A549 (cell line): Measurements from ENCODE around the gene EXOSC7. TPM values are rescaled to one million over a fixed set of nuclear protein-coding genes. Genes with fewer than 3 reads are reported as not detected.

ENCODE experiments used
- ATAC-seq, 2 experiments: fragments of 200-7000 bp in 1 of 2; fragments of >200 bp in 1 of 2; cut with Nextera tagmentation in 1 of 2; cut with Tn5 transposase in 1 of 2; 3 replicates each; pipeline versions ENCODE4 v1.8.0 to v1.9.1; 2018 to 2020; ENCODE audit warnings: mild to moderate bottlenecking in 1 of 2, moderate library complexity in 1 of 2
- CTCF ChIA-PET: fragments of 300-600 bp; sonication (Branson Sonifier 250); formaldehyde crosslinking; extraction: SDS; loops from one replicate; lab custom pipeline; 2021; ENCODE audit warnings: antibody characterized with exemption, inconsistent platforms; lab: Yijun Ruan, JAX
- POLR2A ChIA-PET: fragments of 350-600 bp; formaldehyde crosslinking; extraction: SDS; loops from one replicate; lab custom pipeline; 2021; ENCODE audit warnings: antibody characterized with exemption, inconsistent platforms; lab: Yijun Ruan, JAX
- DNase-seq, 2 experiments: peaks; one replicate each; pipeline versions ENCODE4 v3.0.0 to v3.0.0-alpha.2; 2011 to 2016; ENCODE audit warnings: low read depth in 1 of 2, low spot score in 1 of 2
- FAIRE-seq: peaks from 2 replicates; lab custom pipeline; 2011; peaks lifted over from hg19 to GRCh38; lab: Jason Lieb, UNC
- H3K27ac ChIP-seq, 2 experiments: fragments of >200 bp; sonication (Bioruptor Twin); formaldehyde crosslinking; 3 replicates each; pipeline ENCODE4 v1.5.1; 2016 to 2017
- H3K4me1 ChIP-seq: fragments of >200 bp; sonication (Bioruptor Twin); formaldehyde crosslinking; 3 replicates; pipeline ENCODE4 v1.6.1; 2016
- H3K4me2 ChIP-seq: fragments of >200 bp; sonication (Bioruptor Twin); formaldehyde crosslinking; 3 replicates; pipeline ENCODE4 v1.6.1; 2016
- H3K4me3 ChIP-seq: fragments of >200 bp; sonication (Bioruptor Twin); formaldehyde crosslinking; 3 replicates; pipeline ENCODE4 v1.5.1; 2016
- H3K9me3 ChIP-seq: fragments of >200 bp; sonication (Bioruptor Twin); formaldehyde crosslinking; 3 replicates; pipeline ENCODE4 v1.6.1; 2016
- BCL3 ChIP-seq: fragments of >200 bp; sonication (Bioruptor Twin); formaldehyde crosslinking; IDR thresholded peaks from 3 replicates; pipeline ENCODE4 v1.6.1; 2016
- BHLHE40 ChIP-seq: IDR thresholded peaks from 2 replicates; pipeline ENCODE4 v1.6.1; 2012; ENCODE audit warnings: low read depth, low read length, inconsistent platforms
- CBX2 ChIP-seq: fragments of 200-600 bp; sonication (generic); IDR thresholded peaks from 2 replicates; pipeline ENCODE4 v1.6.1; 2016; ENCODE audit warnings: low read depth, mild to moderate bottlenecking, borderline replicate concordance
- CHD4 ChIP-seq: fragments of 200-600 bp; sonication (generic); IDR thresholded peaks from 2 replicates; pipeline ENCODE4 v1.6.1; 2016; ENCODE audit warnings: antibody characterized with exemption, mild to moderate bottlenecking, borderline replicate concordance
- EHMT2 ChIP-seq: fragments of 200-600 bp; sonication (generic); IDR thresholded peaks from 2 replicates; pipeline ENCODE4 v1.6.1; 2016; ENCODE audit warnings: antibody characterized with exemption, low read depth, mild to moderate bottlenecking, moderate library complexity
- ESRRA ChIP-seq: fragments of 150-350 bp; IDR thresholded peaks from 2 replicates; pipeline ENCODE4 v1.6.1; 2014; ENCODE audit warnings: mild to moderate bottlenecking, low read length, borderline replicate concordance
- FOSB ChIP-seq: fragments of 250-450 bp; sonication (Bioruptor Pico); IDR thresholded peaks from 2 replicates; pipeline ENCODE4 v1.5.0; 2020; ENCODE audit warnings: mild to moderate bottlenecking, moderate library complexity
- FOSL2 ChIP-seq, 2 experiments: fragments of 450-650 bp in 1 of 2; fragments of >200 bp in 1 of 2; sonication (Bioruptor Twin) in 1 of 2; formaldehyde crosslinking; IDR thresholded peaks; 2 replicates each; pipeline versions ENCODE4 v1.5.0 to v1.6.1; 2016 to 2020; ENCODE audit warnings: mild to moderate bottlenecking in 1 of 2, moderate library complexity in 1 of 2
- FOXS1 ChIP-seq: fragments of 250-450 bp; sonication (Bioruptor Pico); IDR thresholded peaks from 2 replicates; pipeline ENCODE4 v1.5.0; 2020; ENCODE audit warnings: mild to moderate bottlenecking, moderate library complexity
- HES2 ChIP-seq: fragments of >200 bp; sonication (Bioruptor Twin); formaldehyde crosslinking; IDR thresholded peaks from 2 replicates; pipeline ENCODE4 v1.6.1; 2016
- MAX ChIP-seq: IDR thresholded peaks from 2 replicates; pipeline ENCODE4 v1.6.1; 2012
- POLR2AphosphoS2 ChIP-seq: conservative IDR thresholded peaks from 2 replicates; pipeline ENCODE4 v1.6.1; 2012; ENCODE audit warnings: low read length, improper control_type of control experiment, inconsistent platforms
- RAD21 ChIP-seq, 2 experiments: fragments of >200 bp in 1 of 2; sonication (Bioruptor Twin) in 1 of 2; formaldehyde crosslinking in 1 of 2; IDR thresholded peaks in 1 of 2; conservative IDR thresholded peaks in 1 of 2; 2 replicates in 1 of 2; 3 replicates in 1 of 2; pipeline ENCODE4 v1.6.1; 2012 to 2018; ENCODE audit warnings: inconsistent platforms in 1 of 2
- REST ChIP-seq: fragments of 200-600 bp; sonication (generic); IDR thresholded peaks from 2 replicates; pipeline ENCODE4 v1.6.1; 2016; ENCODE audit warnings: antibody characterized with exemption, mild to moderate bottlenecking, moderate library complexity
- RFX5 ChIP-seq: fragments of 450-650 bp; IDR thresholded peaks from 2 replicates; pipeline ENCODE4 v1.7.1; 2014; ENCODE audit warnings: antibody characterized with exemption, mild to moderate bottlenecking, moderate library complexity
- RNF2 ChIP-seq: fragments of 200-600 bp; sonication (generic); IDR thresholded peaks from 2 replicates; pipeline ENCODE4 v1.6.1; 2016; ENCODE audit warnings: low read depth, mild to moderate bottlenecking, antibody characterized with exemption, moderate library complexity, borderline replicate concordance
- TFCP2L1 ChIP-seq: fragments of 250-450 bp; sonication (Bioruptor Pico); IDR thresholded peaks from 2 replicates; pipeline ENCODE4 v1.5.0; 2021; ENCODE audit warnings: mild to moderate bottlenecking
- TP53 ChIP-seq: fragments of 250-450 bp; sonication (Bioruptor Pico); IDR thresholded peaks from 2 replicates; pipeline ENCODE4 v1.5.0; 2021; ENCODE audit warnings: mild to moderate bottlenecking, moderate library complexity
- USF2 ChIP-seq: fragments of 450-650 bp; IDR thresholded peaks from 2 replicates; pipeline ENCODE4 v1.6.1; 2014; ENCODE audit warnings: antibody characterized with exemption
- ZC3H11A ChIP-seq: fragments of 450-650 bp; IDR thresholded peaks from 2 replicates; pipeline ENCODE4 v1.6.1; 2014; ENCODE audit warnings: antibody characterized with exemption, mild to moderate bottlenecking
- ZNF302 ChIP-seq: fragments of 250-450 bp; sonication (Bioruptor Pico); IDR thresholded peaks from 2 replicates; pipeline ENCODE4 v1.9.0; 2021; ENCODE audit warnings: inconsistent platforms, mild to moderate bottlenecking, moderate library complexity
- ZSCAN20 ChIP-seq: fragments of 250-450 bp; sonication (Bioruptor Pico); IDR thresholded peaks from 2 replicates; pipeline ENCODE4 v1.8.0; 2022; ENCODE audit warnings: mild to moderate bottlenecking, moderate library complexity
- WGBS: methylation state at CpG from one replicate; pipeline ENCODE4 v1.1.6; 2017; ENCODE audit errors: missing lambda C conversion rate; 5-methylcytosine and 5-hydroxymethylcytosine counted together
- polyA plus RNA-seq, 4 experiments: library from polyadenylated mRNA; depleted of rRNA in 3 of 4; stranded (reverse); fragments of >200 nt; fragmentation: RNase III in 1 of 4; extraction: RNeasy Plus Mini Kit Qiagen cat#74134 plus additional on column Dnase treatment in 1 of 4; gene quantifications; 2 replicates in 3 of 4; 3 replicates in 1 of 4; pipeline ENCODE4 v1.2.3, GENCODE V29; 2011 to 2017

EXOSC7 gene
- polyA plus RNA-seq, 2 of the 4 experiments (the other 2 are of a cell fraction) = 59.1 to 68.4 TPM

- FAIRE-seq = no peak
These were observed 72.2 kb downstream of the EXOSC7 start for GRCh38 chr3:45048244-45048643.

GRCh38 chr3:45049807-45050206 lies 73.8 kb downstream of the EXOSC7 start:
- no peaks in the 10 kb centered on the region for H3K9me3 ChIP-seq
- DNase-seq (no peak), ATAC-seq (no peak), FAIRE-seq (no peak)
- 59% methylated on average over 4 of the region's 4 CpGs for WGBS
- TF ChIP-seq BHLHE40 (no peak), POLR2AphosphoS2 (no peak), FOXS1 (CRISPR knock-in tag) (no peak), EHMT2 (no peak), RAD21 (conservative IDR thresholded peaks at IDR 0.05 in 1 of 2, IDR thresholded peaks at IDR 0.05 in 1 of 2) (no peak)
- peaks cover 8% of the 10 kb centered on the region for H3K4me1 ChIP-seq
- no peak overlapping the region for H3K27ac ChIP-seq
- H3K4me3 ChIP-seq = no peak overlapping the region
- no peak overlapping the region for H3K4me2 ChIP-seq
- POLR2A ChIA-PET = interaction anchor here (0.6 kb wide), 1 partner anchor 155 kb away, joined by 3 read pairs; no protein-coding TSS in a partner anchor
- CTCF ChIA-PET = interaction anchor here (1.0 to 16.3 kb wide), 3 partner anchors 9 to 160 kb away, joined by 3 to 339 read pairs (median 13); no protein-coding TSS in a partner anchor

More at GRCh38 chr3:45048244-45048643, 72.2 kb downstream of the EXOSC7 start:
- Histone ChIP-seq H3K4me1 (peaks cover 5% of the 10 kb centered on the region; the same call in 1 of the 3 replicates), H3K27ac (no peak overlapping the region), H3K9me3 (no peaks in the 10 kb centered on the region), H3K4me2 (no peak overlapping the region), H3K4me3 (no peak overlapping the region)
- DNase-seq (no peak), ATAC-seq (no peak)
- ChIA-PET POLR2A (no interaction called here), CTCF (interaction anchor here (16.3 kb wide), 1 partner anchor 162 kb away, joined by 339 read pairs; no protein-coding TSS in a partner anchor)
- 9% methylated on average over 4 of the region's 4 CpGs for WGBS
- TF ChIP-seq HES2 (no peak), ZC3H11A (no peak), ZSCAN20 (CRISPR knock-in tag) (no peak), RNF2 (no peak), USF2 (no peak), ZNF302 (no peak), FOSL2 (IDR thresholded peaks at IDR 0.05) (no peak), FOSL2 (CRISPR knock-in tag; IDR thresholded peaks at IDR 0.05) (no peak), RFX5 (no peak), TFCP2L1 (CRISPR knock-in tag) (no peak), REST (no peak), TP53 (CRISPR knock-in tag) (no peak), FOSB (CRISPR knock-in tag) (no peak), BCL3 (no peak), CBX2 (no peak), ESRRA (no peak), CHD4 (no peak), MAX (no peak)
